Lower lobe of right lung (tissue), 2 donors: ENCODE results near the gene CTNNBL1. TPM values are rescaled to one million over a fixed set of nuclear protein-coding genes. Genes with fewer than 3 reads are reported as not detected.

Experiments
- ATAC-seq, 2 donors: fragments of 200-7000 bp; cut with Tn5 transposase; one replicate each; pipeline ENCODE4 v1.9.1; 2020 to 2022; ENCODE audit warnings: mild to moderate bottlenecking in 2 of 2, moderate library complexity in 2 of 2
- DNase-seq: peaks from one replicate; pipeline ENCODE4 v3.0.0-alpha.2; 2020
- H3K27ac ChIP-seq: fragments of 200-600 bp; one replicate; pipeline ENCODE4 v1.8.0; 2022
- H3K27me3 ChIP-seq: fragments of 200-600 bp; one replicate; pipeline ENCODE4 v1.8.0; 2022; ENCODE audit warnings: low read depth
- H3K36me3 ChIP-seq: fragments of 200-600 bp; one replicate; pipeline ENCODE4 v1.8.0; 2022; ENCODE audit warnings: mild to moderate bottlenecking
- H3K4me1 ChIP-seq: fragments of 200-600 bp; one replicate; pipeline ENCODE4 v1.8.0; 2022
- H3K4me3 ChIP-seq: fragments of 200-600 bp; one replicate; pipeline ENCODE4 v1.8.0; 2022; ENCODE audit warnings: mild to moderate bottlenecking
- H3K9me3 ChIP-seq: fragments of 200-600 bp; one replicate; pipeline ENCODE4 v1.8.0; 2022
- intact Hi-C: fragments of 100-400 bp; cut with DNase I; formaldehyde crosslinking; loops from one replicate; pipeline ENCODE4 v1.11.0; 2022
- total RNA-seq: library from RNA; stranded (reverse); fragmentation: NEBNext Ultra II Directional; extraction: Animal tissue kit (Norgen Biotek cat#: 25700); gene quantifications from one replicate; pipeline ENCODE4 v1.2.1, GENCODE V29; 2021
- TF ChIP-seq, protein P1 (sequence below): fragments of 200-600 bp; IDR thresholded peaks from one replicate; pipeline ENCODE4 v1.8.0; 2022; ENCODE audit warnings: antibody characterized with exemption, mild to moderate bottlenecking
- donor health status: DM: no; HTN: yes; CAD: no; lungs with severe emphysema.

Gene CTNNBL1
- total RNA-seq, 1 donor from 2014 or later: 52.3 TPM

- no peak for ATAC-seq
- intact Hi-C loops: no loop called here
- Histone ChIP-seq H3K9me3 (no peaks in the 10 kb centered on the region), H3K27ac (no peak overlapping the region), H3K4me1 (no peaks in the 10 kb centered on the region), H3K36me3 (no peaks in the 10 kb centered on the region), H3K4me3 (no peak overlapping the region), H3K27me3 (peaks cover 8% of the 10 kb centered on the region)
- TF ChIP-seq, protein P1, sequence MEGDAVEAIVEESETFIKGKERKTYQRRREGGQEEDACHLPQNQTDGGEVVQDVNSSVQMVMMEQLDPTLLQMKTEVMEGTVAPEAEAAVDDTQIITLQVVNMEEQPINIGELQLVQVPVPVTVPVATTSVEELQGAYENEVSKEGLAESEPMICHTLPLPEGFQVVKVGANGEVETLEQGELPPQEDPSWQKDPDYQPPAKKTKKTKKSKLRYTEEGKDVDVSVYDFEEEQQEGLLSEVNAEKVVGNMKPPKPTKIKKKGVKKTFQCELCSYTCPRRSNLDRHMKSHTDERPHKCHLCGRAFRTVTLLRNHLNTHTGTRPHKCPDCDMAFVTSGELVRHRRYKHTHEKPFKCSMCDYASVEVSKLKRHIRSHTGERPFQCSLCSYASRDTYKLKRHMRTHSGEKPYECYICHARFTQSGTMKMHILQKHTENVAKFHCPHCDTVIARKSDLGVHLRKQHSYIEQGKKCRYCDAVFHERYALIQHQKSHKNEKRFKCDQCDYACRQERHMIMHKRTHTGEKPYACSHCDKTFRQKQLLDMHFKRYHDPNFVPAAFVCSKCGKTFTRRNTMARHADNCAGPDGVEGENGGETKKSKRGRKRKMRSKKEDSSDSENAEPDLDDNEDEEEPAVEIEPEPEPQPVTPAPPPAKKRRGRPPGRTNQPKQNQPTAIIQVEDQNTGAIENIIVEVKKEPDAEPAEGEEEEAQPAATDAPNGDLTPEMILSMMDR: no peak
- no peak for DNase-seq
Measured at GRCh38 chr20:37879843-37880242, 186.0 kb downstream of the CTNNBL1 start.

DNA sequence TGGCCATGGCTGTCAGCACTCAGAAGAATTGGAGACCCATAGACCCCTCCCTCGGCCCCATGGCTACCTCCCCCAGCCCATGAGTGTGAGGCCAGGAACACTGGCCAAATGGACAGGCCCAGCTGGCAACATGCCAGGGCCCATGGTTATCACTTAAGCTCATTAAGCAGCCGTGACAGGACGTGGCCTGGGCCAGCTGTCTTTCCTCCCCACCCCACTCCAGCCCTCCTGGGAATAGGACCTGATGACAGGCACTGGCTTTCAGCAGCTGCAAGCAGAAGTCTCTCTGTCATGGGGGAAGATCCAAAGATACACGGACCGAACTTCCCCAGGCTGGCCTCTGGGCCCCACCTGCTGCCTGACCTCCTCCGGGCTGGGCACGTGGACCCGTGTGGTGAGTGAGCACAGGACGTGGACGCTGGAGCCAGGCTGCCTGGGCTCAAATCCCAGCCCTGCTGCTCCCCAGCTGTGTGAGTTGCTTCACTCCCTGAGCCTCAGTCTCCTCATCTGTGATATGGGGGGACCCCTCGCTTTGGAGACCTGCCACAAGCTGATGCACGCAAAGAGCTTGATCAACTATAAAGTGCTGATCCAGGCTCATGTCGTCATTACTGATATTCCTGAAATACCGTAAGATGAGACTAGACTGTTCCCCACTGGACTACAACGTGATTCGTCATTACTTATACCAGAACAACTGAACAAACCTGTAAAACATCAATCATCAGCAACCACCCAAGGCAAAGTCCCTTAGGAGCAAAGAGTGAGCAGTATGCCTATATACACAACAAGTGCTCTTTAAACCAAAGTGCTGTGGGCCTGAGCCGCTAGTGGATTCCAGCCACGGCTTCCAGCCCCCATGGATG lies 187.1 kb downstream of the CTNNBL1 start:
- TF ChIP-seq, protein P1: no peak
- H3K9me3 ChIP-seq: no peaks in the 10 kb centered on the region
- no peak overlapping the region for H3K27ac ChIP-seq
- ATAC-seq (peak in 1 of 2 donors; percentile 16), DNase-seq (no peak)
- H3K36me3 ChIP-seq: no peaks in the 10 kb centered on the region
- intact Hi-C loops: no loop called here
- H3K27me3 ChIP-seq: peaks cover 8% of the 10 kb centered on the region
- no peak overlapping the region for H3K4me3 ChIP-seq
- H3K4me1 ChIP-seq: no peaks in the 10 kb centered on the region

GRCh38 chr20:37881601-37882343 lies 187.9 kb downstream of the CTNNBL1 start:
- no peak for DNase-seq
- TF ChIP-seq, protein P1: no peak
- H3K4me3 ChIP-seq: no peak overlapping the region
- no peak for ATAC-seq
- H3K9me3 ChIP-seq: no peaks in the 10 kb centered on the region
- H3K4me1 ChIP-seq: no peaks in the 10 kb centered on the region
- no peak overlapping the region for H3K27ac ChIP-seq
- no peaks in the 10 kb centered on the region for H3K36me3 ChIP-seq
- intact Hi-C loops: no loop called here
- H3K27me3 ChIP-seq: peaks cover 14% of the 10 kb centered on the region

- no peak for ATAC-seq
- no peak for DNase-seq
- Histone ChIP-seq H3K27ac (no peak overlapping the region), H3K36me3 (no peaks in the 10 kb centered on the region), H3K4me1 (no peaks in the 10 kb centered on the region), H3K9me3 (no peaks in the 10 kb centered on the region), H3K4me3 (no peak overlapping the region), H3K27me3 (peaks cover 16% of the 10 kb centered on the region)
- intact Hi-C loops: no loop called here
- TF ChIP-seq, protein P1: no peak
Measured at GRCh38 chr20:37882961-37883712, 189.3 kb downstream of the CTNNBL1 start.

GRCh38 chr20:37885042-37885441 lies 191.2 kb downstream of the CTNNBL1 start:
- no peaks in the 10 kb centered on the region for H3K36me3 ChIP-seq
- ATAC-seq (no peak), DNase-seq (no peak)
- no peaks in the 10 kb centered on the region for H3K4me1 ChIP-seq
- intact Hi-C loops: no loop called here
- H3K4me3 ChIP-seq: no peak overlapping the region
- no peak overlapping the region for H3K27ac ChIP-seq
- peaks cover 16% of the 10 kb centered on the region for H3K27me3 ChIP-seq
- no peaks in the 10 kb centered on the region for H3K9me3 ChIP-seq
- TF ChIP-seq, protein P1: no peak
